ENCODE data around the gene CAMK2N1.
A peak's percentile ranks its signal among the peaks of the same experiment; 100 is the strongest.
"Not testable (repeated sequence)": the region's sequence is repeated elsewhere in the genome, so short reads cannot be mapped to it uniquely, and the experiment has no call there.

Gene CAMK2N1

DNA sequence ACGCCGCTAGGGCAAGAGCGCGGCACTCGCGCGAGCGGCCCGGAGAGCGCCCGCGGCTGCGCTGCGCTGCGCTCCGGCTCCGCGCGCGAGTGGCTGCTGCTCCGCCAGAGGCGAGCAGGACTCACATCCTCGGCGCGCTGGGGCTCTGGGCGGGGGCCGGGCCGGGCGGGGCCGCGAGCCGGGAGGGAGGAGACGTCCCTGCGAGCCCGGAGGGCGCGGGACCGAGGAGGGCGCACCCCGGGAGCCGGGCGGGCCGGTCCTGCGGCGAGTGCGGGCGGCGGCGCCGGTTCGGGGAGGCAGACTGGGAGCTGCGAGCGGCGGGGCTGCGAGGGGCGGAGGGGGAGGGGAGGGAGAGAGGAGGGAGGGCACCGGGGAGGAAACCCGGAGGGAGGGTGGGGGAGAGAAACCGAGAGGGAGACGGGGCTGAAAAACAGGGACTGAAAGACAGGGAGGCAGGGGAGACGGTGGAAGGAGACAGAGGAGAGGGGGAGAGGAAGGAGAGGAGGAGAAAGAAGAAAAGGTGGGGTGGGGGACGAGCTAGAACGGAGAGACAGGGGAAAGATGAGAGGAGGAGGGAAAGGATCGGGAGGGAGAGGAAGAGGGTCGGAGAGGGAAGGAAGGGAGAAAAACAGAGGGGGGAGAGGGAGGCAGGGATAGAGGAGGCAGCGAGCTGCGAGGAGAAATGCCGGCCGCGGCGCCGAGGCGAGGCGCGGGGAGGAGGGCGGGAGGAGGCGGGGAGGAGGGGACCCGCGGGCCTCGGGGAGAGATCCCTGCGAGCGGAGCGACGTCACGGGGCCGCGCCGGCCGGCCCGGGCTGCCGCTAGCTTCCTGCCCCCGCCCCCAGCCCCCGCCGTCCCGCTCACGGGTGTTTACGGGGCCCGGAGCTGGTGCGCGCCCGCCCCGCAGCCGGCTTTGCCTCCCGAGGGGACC is at the start of gene CAMK2N1:
Gene CAMK2N1, minus strand, starts transcription at position 684 of the 930 bp plus-strand sequence. CDS start 831 bp downstream, outside the sequence.
- peak; percentile 59 for DNase-seq

DNA sequence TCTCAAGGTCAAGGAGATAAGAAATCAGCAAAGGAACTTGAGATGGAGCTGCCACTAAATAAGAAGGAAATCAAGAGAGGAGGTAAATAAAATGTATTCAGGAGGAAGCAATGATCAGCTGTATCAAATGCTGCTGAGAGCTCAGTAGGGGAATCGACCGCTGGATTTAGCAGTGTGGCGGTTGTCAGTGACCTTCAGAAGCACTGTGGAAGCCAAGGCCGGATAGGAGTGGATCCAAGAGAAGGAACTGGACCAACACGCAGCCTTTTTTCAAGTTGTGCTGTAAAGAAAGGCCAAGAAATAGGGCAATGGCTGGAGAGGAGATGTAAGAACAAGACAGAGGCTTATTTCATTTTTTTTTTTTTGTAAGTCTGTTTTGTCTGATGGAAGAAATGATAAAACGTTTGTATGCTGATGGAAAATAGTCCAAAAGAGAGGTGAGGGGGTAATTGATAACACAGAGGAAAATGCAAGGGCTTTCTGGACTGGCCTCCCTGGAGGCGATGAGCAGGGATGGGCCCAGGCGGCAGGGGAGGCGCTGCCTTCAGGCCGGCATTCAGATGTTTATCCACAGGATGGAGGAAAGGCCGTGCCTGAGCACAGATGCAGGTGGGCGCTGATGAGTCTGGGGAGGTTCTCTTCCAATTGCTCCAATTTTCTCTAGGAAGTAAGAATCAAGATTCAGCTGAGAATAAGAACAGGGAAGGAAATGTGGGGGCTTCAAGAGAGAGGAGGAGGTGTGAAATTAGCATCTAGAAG is 48.8 kb upstream of the CAMK2N1 start:
- DNase-seq = no peak

GRCh38 chr1:20533635-20534034 is 47.6 kb upstream of the CAMK2N1 start:
- no peak for DNase-seq

DNA sequence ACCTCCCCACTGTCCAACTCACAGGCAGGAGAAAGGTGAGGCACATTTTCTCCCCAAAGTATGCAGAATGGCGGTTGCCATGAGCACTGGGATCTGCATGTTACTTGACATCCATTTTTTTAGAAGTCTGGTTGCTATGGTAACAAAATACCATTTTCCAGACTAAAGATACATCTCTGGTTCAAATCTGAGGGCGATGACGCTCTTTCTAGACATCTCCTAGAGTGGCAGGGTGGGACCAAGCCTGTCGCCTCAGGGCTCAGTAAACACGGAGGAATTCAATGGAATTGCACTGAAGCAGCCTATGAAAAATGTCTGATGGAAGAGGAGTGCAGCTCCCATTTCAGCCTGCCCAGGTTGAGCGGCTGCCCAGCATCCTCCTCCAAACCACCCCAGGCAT is 44.9 kb upstream of the CAMK2N1 start:
- DNase-seq = no peak

- DNase-seq = no peak
These were observed 44.3 kb upstream of the CAMK2N1 start for GRCh38 chr1:20530306-20530705.

DNA sequence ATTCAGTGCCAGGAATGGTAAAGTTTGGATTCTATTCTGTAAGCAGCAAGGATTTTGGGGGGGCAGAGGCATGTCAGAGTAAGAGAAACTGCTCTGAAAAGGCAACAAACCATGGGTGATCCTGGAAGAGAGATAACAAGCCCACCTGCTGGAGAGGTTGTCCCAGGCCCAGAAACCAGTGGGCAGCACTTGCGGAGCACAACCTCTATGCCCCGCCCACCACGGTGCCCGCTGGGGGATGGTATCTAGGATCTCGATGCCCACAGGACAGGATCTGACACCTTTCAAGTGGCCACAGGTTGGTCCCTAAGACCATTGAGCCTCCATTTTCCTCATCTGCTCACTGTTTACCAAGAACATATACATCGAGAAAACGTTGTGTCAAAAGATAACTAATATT is 42.2 kb upstream of the CAMK2N1 start:
- no peak for DNase-seq

GRCh38 chr1:20526267-20526666 is 40.3 kb upstream of the CAMK2N1 start:
- DNase-seq = no peak

- DNase-seq = peak; percentile 84
These were observed 36.2 kb upstream of the CAMK2N1 start for GRCh38 chr1:20521960-20522861.

- not testable (repeated sequence) for DNase-seq
These were observed 33.7 kb upstream of the CAMK2N1 start for GRCh38 chr1:20519609-20520262.

DNA sequence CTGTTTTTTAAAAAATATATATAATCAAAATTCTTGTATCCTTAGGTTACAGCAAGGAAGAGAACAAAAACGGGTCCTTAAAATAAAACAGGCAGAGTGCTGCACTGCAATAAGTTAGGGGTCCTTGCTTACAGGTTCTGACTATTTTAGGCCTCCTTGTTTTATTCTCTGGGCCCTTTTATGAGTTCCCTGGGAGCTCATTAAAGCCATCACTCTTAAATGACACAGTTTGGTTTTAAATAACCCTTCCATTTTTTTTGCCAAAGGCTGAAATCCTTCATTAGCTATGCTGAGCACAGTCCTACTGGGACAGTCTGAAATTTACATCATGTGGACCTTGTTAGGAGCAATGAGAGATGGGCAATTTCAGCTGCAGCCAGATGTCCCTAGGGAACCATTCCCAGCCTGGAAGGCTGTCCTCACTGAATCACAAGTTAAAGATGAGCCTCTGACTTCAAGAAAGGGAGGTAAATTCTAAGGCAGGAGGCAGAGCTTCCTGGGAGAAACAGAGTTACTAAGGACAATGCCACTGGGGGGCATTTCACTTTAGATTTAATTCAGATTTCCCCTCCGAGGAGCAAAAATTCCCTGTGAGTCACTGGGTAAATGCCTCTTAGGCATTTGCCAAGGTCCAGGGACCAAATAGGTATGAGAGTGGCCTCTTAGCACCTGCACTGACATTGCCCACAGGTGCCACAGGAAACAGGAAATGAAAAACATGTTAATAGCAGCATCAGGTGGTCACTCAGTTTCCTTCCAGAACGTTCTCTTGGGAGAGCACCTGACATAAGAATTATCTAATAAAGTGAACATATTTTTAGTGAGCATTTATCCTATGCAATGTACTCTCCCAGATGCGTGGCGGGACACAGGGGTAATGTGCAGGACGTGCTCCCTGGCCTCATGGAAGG is 25.8 kb upstream of the CAMK2N1 start:
- DNase-seq = no peak

- DNase-seq = no peak
These were observed 22.4 kb upstream of the CAMK2N1 start for GRCh38 chr1:20508411-20508771.

DNA sequence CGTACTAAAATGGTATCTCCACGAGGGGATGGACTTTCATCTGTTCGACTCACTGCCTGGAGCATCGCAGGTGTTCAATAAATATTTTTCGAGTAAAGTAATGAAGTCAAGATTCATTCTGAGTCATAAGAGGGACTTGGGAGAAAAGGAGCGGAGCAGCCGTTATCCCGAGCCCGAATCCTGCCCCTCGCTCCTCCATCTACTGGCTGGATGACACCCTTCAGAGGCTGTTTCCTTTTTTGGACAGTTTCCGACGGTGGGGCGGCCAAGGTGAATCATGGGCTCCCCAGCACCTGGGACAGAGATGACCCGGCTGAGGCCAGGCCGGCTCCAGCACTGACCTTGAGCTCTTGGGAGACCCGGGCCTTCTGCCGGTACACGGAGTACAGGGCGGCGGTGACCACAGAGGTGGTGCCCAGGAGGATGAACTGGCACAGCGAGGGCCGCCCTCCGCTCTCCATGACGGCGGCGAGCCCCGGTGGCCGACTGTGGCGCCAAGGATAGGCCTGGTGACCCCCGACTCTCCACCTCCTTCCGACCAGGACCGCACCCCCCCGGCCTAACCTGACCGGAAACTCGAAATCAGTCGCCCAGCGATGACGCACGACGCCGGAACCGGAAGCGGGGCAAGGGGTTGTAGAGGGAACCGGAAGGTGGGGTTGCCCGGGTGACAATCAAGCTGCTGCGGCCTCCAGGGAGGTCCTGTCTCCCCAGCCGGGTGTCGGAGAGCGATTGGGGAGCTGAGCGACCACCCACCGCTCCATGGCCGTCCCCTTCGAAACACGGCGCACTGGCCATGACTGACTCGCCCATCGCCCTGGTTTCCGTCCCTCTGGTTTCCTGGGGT is 21.8 kb upstream of the CAMK2N1 start, which contains the start of gene MUL1:
Gene MUL1, minus strand, starts transcription at position 588 of the 847 bp plus-strand sequence. Its CDS starts 127 bp downstream, at position 461.
- DNase-seq = peak; percentile 98

GRCh38 chr1:20507248-20507563 is 21.2 kb upstream of the CAMK2N1 start:
- DNase-seq = no peak

- no peak for DNase-seq
These were observed 19.5 kb upstream of the CAMK2N1 start for GRCh38 chr1:20505488-20505887.

DNA sequence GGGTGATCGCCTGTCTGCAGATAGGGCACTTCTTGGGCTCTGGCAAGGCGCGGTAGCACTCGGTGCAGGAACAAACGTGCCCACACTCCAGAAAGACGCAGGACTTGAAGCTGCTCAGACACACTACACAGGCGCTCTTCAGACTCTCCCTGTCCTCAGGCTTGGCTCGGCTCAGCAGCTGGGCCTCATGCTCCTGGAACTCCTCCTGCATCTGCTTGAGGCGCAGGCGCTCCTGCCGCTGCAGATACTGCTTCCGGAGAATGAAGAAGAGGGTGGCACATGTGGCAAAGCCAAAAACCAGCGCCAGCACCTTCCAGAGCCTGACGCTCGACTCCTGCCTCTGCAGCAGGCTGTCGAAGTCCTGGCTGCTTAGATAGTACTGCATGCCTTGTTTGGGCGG is 14.7 kb upstream of the CAMK2N1 start:
- no peak for DNase-seq

DNA sequence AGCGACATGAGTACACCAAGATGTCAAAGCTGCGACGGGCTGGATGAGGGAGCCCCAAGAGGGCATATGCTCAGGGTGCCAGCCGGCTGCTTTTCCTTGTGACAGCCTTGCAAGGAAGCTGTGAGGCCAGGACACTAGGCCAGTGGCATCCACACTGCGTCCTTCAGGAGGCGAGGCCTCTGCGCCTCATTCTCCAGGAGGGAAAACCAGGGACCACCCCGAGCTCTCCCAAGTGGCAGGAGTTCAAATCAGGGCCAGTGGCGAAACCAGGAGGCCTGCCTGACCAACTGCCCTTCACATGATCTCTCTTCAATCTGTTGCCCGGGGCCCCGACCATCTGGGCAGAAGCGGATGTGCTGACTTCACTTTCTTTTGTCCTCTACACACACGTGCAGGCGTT is 13.7 kb upstream of the CAMK2N1 start:
- no peak for DNase-seq

DNA sequence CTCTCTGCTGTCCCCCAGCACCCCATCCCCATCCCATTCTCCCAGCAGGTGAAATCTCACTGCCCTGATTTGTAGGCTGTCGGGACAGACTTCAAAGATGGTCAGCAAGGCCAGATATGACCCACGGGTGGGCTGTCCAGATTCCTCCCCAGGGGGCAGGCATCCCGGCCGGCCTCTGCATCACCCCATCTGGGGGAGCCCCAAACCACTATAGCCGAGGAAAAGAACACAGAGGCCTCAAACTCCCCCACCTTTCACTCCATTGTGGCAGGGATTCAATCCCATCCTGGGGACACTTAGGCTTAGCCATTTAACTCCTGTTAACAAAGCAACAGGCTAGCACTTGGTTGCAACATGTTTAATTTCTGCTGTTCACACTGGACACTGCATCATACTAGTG is 13.1 kb upstream of the CAMK2N1 start:
- no peak for DNase-seq

DNA sequence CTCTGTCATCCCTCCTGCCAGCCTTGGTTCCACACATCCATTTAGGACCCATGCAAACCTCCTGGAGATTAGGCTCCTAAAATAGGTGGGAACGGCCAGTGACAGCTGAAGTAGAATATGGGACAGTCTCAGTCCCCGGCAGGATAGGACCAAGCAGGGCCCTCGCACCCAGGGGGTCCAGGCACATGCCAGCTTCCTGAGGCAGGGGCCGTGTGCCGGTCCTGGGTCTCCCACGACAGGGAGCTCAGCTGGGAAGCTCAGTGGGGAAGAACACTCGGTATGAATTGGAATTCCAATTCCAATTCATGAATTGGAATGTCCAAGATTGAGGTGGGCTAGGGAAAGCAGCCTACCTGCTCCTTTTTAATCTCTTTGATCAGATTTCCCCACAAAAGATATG is 12.1 kb upstream of the CAMK2N1 start:
- no peak for DNase-seq

- DNase-seq = no peak
These were observed 11.5 kb upstream of the CAMK2N1 start for GRCh38 chr1:20497506-20497905.

- not testable (repeated sequence) for DNase-seq
These were observed 10.8 kb upstream of the CAMK2N1 start for GRCh38 chr1:20496725-20497383.
